Kidney (tissue), 14 donors: ENCODE data around the gene ATAT1. TPM values are rescaled to one million over a fixed set of nuclear protein-coding genes. Genes with fewer than 3 reads are reported as not detected.
"Not testable (repeated sequence)": the region's sequence is repeated elsewhere in the genome, so short reads cannot be mapped to it uniquely, and the experiment has no call there.

Experiments
- DNase-seq, 5 donors: peaks; one replicate each; pipeline ENCODE4 v3.0.0-alpha.2; 2013 to 2020
- FAIRE-seq: peaks from 2 replicates; lab custom pipeline; 2012; peaks lifted over from hg19 to GRCh38; lab: Jason Lieb, UNC
- H3K27ac ChIP-seq, 2 donors: one replicate each; pipeline ENCODE4 v1.7.0; 2013; ENCODE audit warnings: low read depth in 2 of 2, low read length in 2 of 2, inconsistent platforms in 1 of 2
- H3K27me3 ChIP-seq: one replicate; pipeline ENCODE4 v1.7.1; 2013; ENCODE audit warnings: low read length, inconsistent platforms; ENCODE audit not compliant: control insufficient read depth, insufficient read depth
- H3K36me3 ChIP-seq, 3 donors: one replicate each; pipeline versions ENCODE4 v1.7.0 to v1.7.1; 2013; ENCODE audit warnings: low read length in 3 of 3, control low read depth in 1 of 3, inconsistent platforms in 1 of 3; ENCODE audit not compliant: insufficient read depth in 3 of 3, control insufficient read depth in 2 of 3
- H3K4me1 ChIP-seq, 3 donors: one replicate each; pipeline versions ENCODE4 v1.7.0 to v1.7.1; 2013; ENCODE audit warnings: low read length in 3 of 3, inconsistent platforms in 1 of 3, low read depth in 1 of 3; ENCODE audit not compliant: control insufficient read depth in 2 of 3, insufficient read depth in 2 of 3
- H3K4me3 ChIP-seq, 3 donors: one replicate each; pipeline versions ENCODE4 v1.7.0 to v1.8.1; 2013; ENCODE audit warnings: low read length in 3 of 3, control low read depth in 1 of 3, inconsistent platforms in 1 of 3
- H3K9ac ChIP-seq, 3 donors: one replicate each; pipeline versions ENCODE4 v1.7.0 to v1.7.1; 2013; ENCODE audit warnings: low read length in 3 of 3, control low read depth in 1 of 3, inconsistent platforms in 1 of 3
- H3K9me3 ChIP-seq, 3 donors: one replicate each; pipeline versions ENCODE4 v1.7.0 to v1.7.1; 2013; ENCODE audit warnings: low read length in 3 of 3, control low read depth in 1 of 3, inconsistent platforms in 1 of 3; ENCODE audit not compliant: control insufficient read depth in 2 of 3, insufficient read depth in 1 of 3
- intact Hi-C: fragments of 100-400 bp; cut with DNase I; formaldehyde crosslinking; loops from one replicate; pipeline ENCODE4 v1.11.1; 2022
- polyA plus RNA-seq: library from polyadenylated mRNA; stranded (reverse); fragments of 350-450 nt; fragmentation: Illumina TruSeq; extraction: RNeasy Lipid Tissue Mini Kit (QIAGEN cat#74804); gene quantifications from one replicate; pipeline ENCODE4 v1.2.3, GENCODE V29; 2014; ENCODE audit warnings: low read depth, low replicate concordance; ENCODE audit not compliant: insufficient read depth
- total RNA-seq: library from RNA; stranded (reverse); fragmentation: NEBNext Ultra II Directional; extraction: Animal tissue kit (Norgen Biotek cat#: 25700); gene quantifications from one replicate; pipeline ENCODE4 v1.2.1, GENCODE V29; 2021
- TF ChIP-seq, protein P1 (sequence below): IDR thresholded peaks from 3 replicates; pipeline ENCODE4 v1.5.1; 2012; ENCODE audit warnings: mild to moderate bottlenecking, moderate library complexity, borderline replicate concordance; ENCODE audit not compliant: insufficient read depth; ENCODE audit errors: extremely low read depth
- donor health status: control.
- donor health status: control.
- donor health status: control.
- donor health status: control.
- donor health status: control.
- donor health status: DM: yes; HTN: yes; CAD: no.
- donor health status: Normal renal cell carcinoma (clear cell type).

ATAT1 gene
- total and polyA plus RNA-seq, 2 donors from 2014 or later, result 10.4 to 12.4 TPM

DNA sequence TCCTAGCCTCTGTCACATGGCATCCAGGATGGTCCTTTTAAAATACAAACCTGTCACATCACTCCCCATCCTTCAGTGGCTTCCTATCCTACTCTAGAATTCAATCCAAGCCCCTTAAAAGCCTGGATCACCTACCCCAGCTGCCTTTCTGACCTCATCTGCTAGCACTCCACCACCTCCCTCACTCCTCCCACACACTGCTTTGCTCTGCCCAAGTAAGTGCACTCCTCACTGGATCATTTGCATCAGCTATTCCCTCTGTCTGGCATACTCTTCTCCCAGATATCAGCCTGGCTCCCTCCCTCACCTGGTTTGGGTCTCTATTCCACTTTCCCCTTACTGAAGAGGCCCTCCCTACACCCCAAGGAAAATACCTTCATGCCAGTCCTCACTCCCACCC, 30.8 kb downstream of the ATAT1 start:
- H3K4me1 ChIP-seq, result no peaks in the 10 kb centered on the region
- no peaks in the 10 kb centered on the region for H3K9me3 ChIP-seq
- peaks cover 15 to 73% (median 61%) of the 10 kb centered on the region in 3 donors for H3K36me3 ChIP-seq
- TF ChIP-seq, protein P1, sequence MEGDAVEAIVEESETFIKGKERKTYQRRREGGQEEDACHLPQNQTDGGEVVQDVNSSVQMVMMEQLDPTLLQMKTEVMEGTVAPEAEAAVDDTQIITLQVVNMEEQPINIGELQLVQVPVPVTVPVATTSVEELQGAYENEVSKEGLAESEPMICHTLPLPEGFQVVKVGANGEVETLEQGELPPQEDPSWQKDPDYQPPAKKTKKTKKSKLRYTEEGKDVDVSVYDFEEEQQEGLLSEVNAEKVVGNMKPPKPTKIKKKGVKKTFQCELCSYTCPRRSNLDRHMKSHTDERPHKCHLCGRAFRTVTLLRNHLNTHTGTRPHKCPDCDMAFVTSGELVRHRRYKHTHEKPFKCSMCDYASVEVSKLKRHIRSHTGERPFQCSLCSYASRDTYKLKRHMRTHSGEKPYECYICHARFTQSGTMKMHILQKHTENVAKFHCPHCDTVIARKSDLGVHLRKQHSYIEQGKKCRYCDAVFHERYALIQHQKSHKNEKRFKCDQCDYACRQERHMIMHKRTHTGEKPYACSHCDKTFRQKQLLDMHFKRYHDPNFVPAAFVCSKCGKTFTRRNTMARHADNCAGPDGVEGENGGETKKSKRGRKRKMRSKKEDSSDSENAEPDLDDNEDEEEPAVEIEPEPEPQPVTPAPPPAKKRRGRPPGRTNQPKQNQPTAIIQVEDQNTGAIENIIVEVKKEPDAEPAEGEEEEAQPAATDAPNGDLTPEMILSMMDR, result no peak
- DNase-seq, result peak in 3 of 5 donors; percentile 62 to 80 (median 75)
- no peak overlapping the region for H3K27ac ChIP-seq
- H3K4me3 ChIP-seq, result no peak overlapping the region
- H3K27me3 ChIP-seq, result no peaks in the 10 kb centered on the region
- intact Hi-C loops, result no loop called here
- FAIRE-seq, result no peak
- no peak overlapping the region for H3K9ac ChIP-seq

DNA sequence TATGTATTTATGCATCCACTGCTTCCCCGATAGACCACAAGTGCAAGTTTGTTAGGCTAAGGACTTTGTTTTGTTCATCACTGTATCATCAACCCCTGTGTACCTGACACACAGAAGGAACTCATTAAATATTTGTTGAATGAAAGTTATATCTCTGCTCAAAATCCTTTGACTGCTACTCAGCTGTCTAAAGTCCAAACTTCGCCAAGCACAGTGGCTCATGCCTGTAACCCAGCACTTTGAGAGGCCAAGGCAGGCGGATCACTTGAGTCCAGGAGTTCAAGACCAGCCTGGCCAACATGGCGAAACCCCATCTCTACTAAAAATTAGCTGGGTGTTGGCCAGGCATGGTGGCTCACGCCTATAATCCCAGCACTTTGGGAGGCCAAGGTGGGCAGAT, 31.2 kb downstream of the ATAT1 start:
- H3K9me3 ChIP-seq, H3K27ac ChIP-seq, FAIRE-seq, H3K9ac ChIP-seq, H3K4me1 ChIP-seq, intact Hi-C loops, H3K4me3 ChIP-seq, DNase-seq, H3K27me3 ChIP-seq: not testable (repeated sequence)
- peaks cover 15 to 74% (median 61%) of the 10 kb centered on the region in 3 donors for H3K36me3 ChIP-seq

DNA sequence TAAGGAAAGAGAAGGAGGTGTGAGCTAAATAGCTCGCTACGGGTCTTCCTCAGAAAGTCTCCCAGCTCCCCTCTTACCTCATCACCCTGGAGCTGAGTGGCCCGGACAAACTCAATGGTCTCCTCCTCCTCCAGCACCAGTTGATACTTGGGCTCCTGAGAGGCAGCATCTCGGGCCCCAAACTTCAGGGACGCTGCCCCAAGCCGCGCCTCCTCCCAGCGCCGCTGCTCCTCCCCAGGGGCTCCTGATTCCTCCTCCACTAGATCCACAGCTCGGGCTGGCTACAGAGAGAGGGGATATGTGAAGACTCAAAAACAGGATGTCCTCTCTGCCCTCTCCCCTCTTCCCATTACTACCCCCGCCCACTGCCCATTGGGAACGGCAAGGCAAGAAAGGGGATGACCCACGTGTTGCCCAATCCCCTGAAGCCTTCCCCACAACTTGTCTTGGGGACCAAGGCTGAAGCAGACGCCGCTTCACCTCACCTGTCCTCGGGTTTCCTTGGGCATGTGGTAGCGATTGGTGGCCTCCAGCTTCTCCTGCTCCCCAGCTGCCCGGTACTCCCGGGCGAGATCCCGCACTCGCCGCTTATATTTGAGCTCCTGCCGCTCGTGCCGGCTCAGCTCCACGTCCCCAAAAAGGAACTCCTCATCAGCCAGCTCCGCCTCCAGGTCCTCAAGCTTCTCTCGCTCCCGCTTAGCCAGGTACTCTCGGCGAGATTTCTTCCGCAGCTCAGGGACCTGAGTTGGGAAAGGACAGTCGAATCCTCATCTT, 38.5 kb downstream of the ATAT1 start:
- intact Hi-C loops, result no loop called here
- H3K27me3 ChIP-seq, result no peaks in the 10 kb centered on the region
- no peaks in the 10 kb centered on the region for H3K4me1 ChIP-seq
- no peak overlapping the region for H3K27ac ChIP-seq
- TF ChIP-seq, protein P1, result no peak
- no peak overlapping the region for H3K4me3 ChIP-seq
- no peaks in the 10 kb centered on the region for H3K9me3 ChIP-seq
- FAIRE-seq (no peak), DNase-seq (no peak)
- no peak overlapping the region for H3K9ac ChIP-seq
- H3K36me3 ChIP-seq, result peaks cover 9 to 61% (median 40%) of the 10 kb centered on the region in 3 donors

DNA sequence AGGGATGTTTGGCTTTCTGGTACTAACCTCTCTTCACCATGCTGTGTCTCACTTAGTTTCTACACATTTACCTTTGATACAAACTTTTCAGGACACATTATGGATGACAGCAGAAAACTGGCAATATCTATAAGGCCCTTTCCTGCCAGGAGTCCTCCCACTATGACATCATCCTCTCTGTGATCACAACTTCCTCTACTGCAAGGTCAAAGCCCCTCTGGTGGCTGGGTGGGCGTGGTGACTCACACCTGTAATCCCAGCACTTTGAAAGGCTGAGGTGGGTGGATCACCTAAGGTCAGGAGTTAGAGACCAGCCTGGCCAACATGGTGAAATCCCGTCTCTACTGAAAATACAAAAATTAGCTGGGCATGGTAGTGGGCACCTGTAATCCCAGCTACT, 39.6 kb downstream of the ATAT1 start:
- intact Hi-C loops, result not testable (repeated sequence)

More for the DNA sequence above, 39.6 kb downstream of the ATAT1 start:
- H3K27me3 ChIP-seq, H3K27ac ChIP-seq, H3K4me1 ChIP-seq, H3K4me3 ChIP-seq, H3K9me3 ChIP-seq, FAIRE-seq, H3K9ac ChIP-seq, DNase-seq: not testable (repeated sequence)
- H3K36me3 ChIP-seq, result peaks cover 9 to 62% (median 42%) of the 10 kb centered on the region in 3 donors
